KMS-11 (cell line): Measurements from ENCODE around the gene CENPW.

ENCODE experiments used
- H2AFZ ChIP-seq: fragments of 200-600 bp; sonication (generic); 2 replicates; pipeline ENCODE4 v1.6.1; 2016; ENCODE audit warnings: antibody characterized with exemption, mixed run types, low read depth
- H3K27ac ChIP-seq: fragments of 200-600 bp; sonication (generic); 2 replicates; pipeline ENCODE4 v1.6.1; 2016; ENCODE audit warnings: mild to moderate bottlenecking, mixed run types
- H3K27me3 ChIP-seq: fragments of 200-600 bp; sonication (generic); 2 replicates; pipeline ENCODE4 v1.6.1; 2017; ENCODE audit warnings: mild to moderate bottlenecking, low read depth, mixed run types, moderate library complexity; ENCODE audit not compliant: insufficient read depth
- H3K36me3 ChIP-seq: fragments of 200-600 bp; sonication (generic); 2 replicates; pipeline ENCODE4 v1.6.1; 2017; ENCODE audit warnings: mild to moderate bottlenecking, mixed run types; ENCODE audit not compliant: insufficient read depth
- H3K4me1 ChIP-seq: fragments of 200-600 bp; sonication (generic); 2 replicates; pipeline ENCODE4 v1.6.1; 2016; ENCODE audit warnings: mild to moderate bottlenecking, low read depth, mixed run types; ENCODE audit not compliant: poor library complexity, severe bottlenecking
- H3K4me2 ChIP-seq: fragments of 200-600 bp; sonication (generic); 2 replicates; pipeline ENCODE4 v1.7.0; 2016; ENCODE audit warnings: mild to moderate bottlenecking, mixed run types
- H3K4me3 ChIP-seq: fragments of 200-600 bp; sonication (generic); IDR thresholded peaks from 2 replicates; pipeline ENCODE4 v1.6.1; 2017; ENCODE audit warnings: low read depth, low read length, mixed read lengths; ENCODE audit not compliant: insufficient read depth
- H3K79me2 ChIP-seq: fragments of 200-600 bp; sonication (generic); 2 replicates; pipeline ENCODE4 v1.6.1; 2016; ENCODE audit warnings: low read depth, mixed run types; ENCODE audit not compliant: insufficient read depth
- H3K9ac ChIP-seq: fragments of 200-600 bp; sonication (generic); 2 replicates; pipeline ENCODE4 v1.6.1; 2016; ENCODE audit warnings: mild to moderate bottlenecking, mixed run types
- H4K20me1 ChIP-seq: fragments of 200-600 bp; sonication (generic); 2 replicates; pipeline ENCODE4 v1.6.1; 2016; ENCODE audit warnings: mild to moderate bottlenecking, mixed run types; ENCODE audit not compliant: insufficient read depth
- CTCF ChIP-seq: fragments of 200-600 bp; sonication (generic); conservative IDR thresholded peaks from 2 replicates; pipeline ENCODE4 v1.6.1; 2017; ENCODE audit warnings: low read depth, mild to moderate bottlenecking, antibody characterized with exemption, low read length, moderate library complexity, mixed read lengths

Gene CENPW

GRCh38 chr6:126385536-126385935 lies 45.6 kb downstream of the CENPW start:
- Histone ChIP-seq H2AFZ (no peak overlapping the region), H3K27ac (no peak overlapping the region), H3K36me3 (no peaks in the 10 kb centered on the region), H4K20me1 (no peaks in the 10 kb centered on the region), H3K4me2 (no peak overlapping the region), H3K9ac (no peak overlapping the region), H3K27me3 (no peaks in the 10 kb centered on the region), H3K4me1 (no peaks in the 10 kb centered on the region), H3K4me3 (no peak overlapping the region), H3K79me2 (no peaks in the 10 kb centered on the region)
- no peak for TF ChIP-seq CTCF

GRCh38 chr6:126388104-126388598 lies 48.2 kb downstream of the CENPW start:
- Histone ChIP-seq H3K9ac (no peak overlapping the region), H3K4me1 (no peaks in the 10 kb centered on the region)

GRCh38 chr6:126396131-126396530 lies 56.2 kb downstream of the CENPW start:
- Histone ChIP-seq H3K4me1 (no peaks in the 10 kb centered on the region), H3K9ac (no peak overlapping the region), H3K4me3 (no peak overlapping the region), H4K20me1 (no peaks in the 10 kb centered on the region), H3K36me3 (no peaks in the 10 kb centered on the region), H3K4me2 (no peak overlapping the region), H3K79me2 (no peaks in the 10 kb centered on the region), H3K27me3 (no peaks in the 10 kb centered on the region), H3K27ac (no peak overlapping the region), H2AFZ (no peak overlapping the region)
- no peak for TF ChIP-seq CTCF

More at GRCh38 chr6:126388104-126388598, 48.2 kb downstream of the CENPW start:
- Histone ChIP-seq H3K79me2 (no peaks in the 10 kb centered on the region), H3K27ac (no peak overlapping the region), H3K4me3 (no peak overlapping the region), H3K27me3 (no peaks in the 10 kb centered on the region), H3K4me2 (no peak overlapping the region), H2AFZ (no peak overlapping the region), H3K36me3 (no peaks in the 10 kb centered on the region), H4K20me1 (no peaks in the 10 kb centered on the region)
- no peak for TF ChIP-seq CTCF
